OCI-LY7 (cell line): ENCODE measurements around the gene POLD2.

ENCODE experiments used
- EZH2phosphoT487 ChIP-seq: fragments of 200-600 bp; sonication (generic); IDR thresholded peaks from 2 replicates; pipeline ENCODE4 v1.6.1; 2018; ENCODE audit warnings: low read depth, borderline replicate concordance, mild to moderate bottlenecking, mixed run types, antibody characterized with exemption, low read length, moderate library complexity, mixed read lengths
- TF ChIP-seq, protein P1 (sequence below): fragments of 200-600 bp; sonication (generic); conservative IDR thresholded peaks from 2 replicates; pipeline ENCODE4 v1.5.1; 2014; ENCODE audit warnings: mild to moderate bottlenecking, antibody characterized with exemption, low read length, moderate library complexity, mixed read lengths

DNA sequence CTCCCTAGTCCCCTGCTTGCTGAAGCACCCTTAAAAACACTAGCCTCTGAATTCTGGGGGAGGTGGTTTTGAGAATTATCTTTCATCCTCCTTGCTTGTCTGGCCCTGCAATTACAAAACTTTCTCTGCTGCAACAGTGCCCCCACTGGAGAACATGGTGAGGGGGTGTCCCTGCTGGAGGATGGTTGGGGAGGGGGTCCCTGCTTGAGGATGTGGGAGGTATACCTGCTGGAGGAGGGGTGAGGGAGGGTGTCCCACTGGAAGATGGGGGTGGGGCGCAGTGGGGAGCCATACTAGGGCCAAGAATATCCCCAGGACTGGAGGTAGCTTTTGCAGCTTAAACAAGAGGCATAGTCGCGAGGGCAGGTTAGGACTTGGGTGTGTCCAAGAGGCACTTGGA lies 37.8 kb downstream of the POLD2 start:
- TF ChIP-seq, protein P1, sequence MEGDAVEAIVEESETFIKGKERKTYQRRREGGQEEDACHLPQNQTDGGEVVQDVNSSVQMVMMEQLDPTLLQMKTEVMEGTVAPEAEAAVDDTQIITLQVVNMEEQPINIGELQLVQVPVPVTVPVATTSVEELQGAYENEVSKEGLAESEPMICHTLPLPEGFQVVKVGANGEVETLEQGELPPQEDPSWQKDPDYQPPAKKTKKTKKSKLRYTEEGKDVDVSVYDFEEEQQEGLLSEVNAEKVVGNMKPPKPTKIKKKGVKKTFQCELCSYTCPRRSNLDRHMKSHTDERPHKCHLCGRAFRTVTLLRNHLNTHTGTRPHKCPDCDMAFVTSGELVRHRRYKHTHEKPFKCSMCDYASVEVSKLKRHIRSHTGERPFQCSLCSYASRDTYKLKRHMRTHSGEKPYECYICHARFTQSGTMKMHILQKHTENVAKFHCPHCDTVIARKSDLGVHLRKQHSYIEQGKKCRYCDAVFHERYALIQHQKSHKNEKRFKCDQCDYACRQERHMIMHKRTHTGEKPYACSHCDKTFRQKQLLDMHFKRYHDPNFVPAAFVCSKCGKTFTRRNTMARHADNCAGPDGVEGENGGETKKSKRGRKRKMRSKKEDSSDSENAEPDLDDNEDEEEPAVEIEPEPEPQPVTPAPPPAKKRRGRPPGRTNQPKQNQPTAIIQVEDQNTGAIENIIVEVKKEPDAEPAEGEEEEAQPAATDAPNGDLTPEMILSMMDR = peak; percentile 84
- TF ChIP-seq EZH2phosphoT487 = no peak
